GM12891 (cell line): Measurements from ENCODE around the gene C11orf91.
"Not testable (repeated sequence)": the region's sequence is repeated elsewhere in the genome, so short reads cannot be mapped to it uniquely, and the experiment has no call there.

Source experiments
- DNase-seq: peaks from one replicate; pipeline ENCODE4 v3.0.0; 2011; ENCODE audit warnings: low spot score; ENCODE audit not compliant: insufficient read length
- FAIRE-seq: peaks from 2 replicates; lab custom pipeline; 2011; peaks lifted over from hg19 to GRCh38; lab: Jason Lieb, UNC
- PAX5 ChIP-seq: IDR thresholded peaks from 2 replicates; pipeline ENCODE4 v1.6.1; 2011; ENCODE audit warnings: low read length, moderate library complexity, mild to moderate bottlenecking; ENCODE audit not compliant: insufficient read depth, severe bottlenecking
- POLR2A ChIP-seq: IDR thresholded peaks from 2 replicates; pipeline ENCODE4 v1.6.1; 2011; ENCODE audit warnings: low read depth, low read length, control low read depth
- POLR2AphosphoS5 ChIP-seq: IDR thresholded peaks from 2 replicates; pipeline ENCODE4 v1.6.1; 2011; ENCODE audit warnings: low read depth, low read length, control low read depth
- POU2F2 ChIP-seq: IDR thresholded peaks from 2 replicates; pipeline ENCODE4 v1.6.1; 2011; ENCODE audit warnings: low read depth, mild to moderate bottlenecking, control low read depth, low read length, moderate library complexity
- SPI1 ChIP-seq: IDR thresholded peaks from 2 replicates; pipeline ENCODE4 v1.6.1; 2011; ENCODE audit warnings: low read depth, low read length, control low read depth
- TAF1 ChIP-seq: IDR thresholded peaks from 2 replicates; pipeline ENCODE4 v1.6.1; 2011; ENCODE audit warnings: low read depth, low read length, control low read depth

Gene C11orf91

DNA sequence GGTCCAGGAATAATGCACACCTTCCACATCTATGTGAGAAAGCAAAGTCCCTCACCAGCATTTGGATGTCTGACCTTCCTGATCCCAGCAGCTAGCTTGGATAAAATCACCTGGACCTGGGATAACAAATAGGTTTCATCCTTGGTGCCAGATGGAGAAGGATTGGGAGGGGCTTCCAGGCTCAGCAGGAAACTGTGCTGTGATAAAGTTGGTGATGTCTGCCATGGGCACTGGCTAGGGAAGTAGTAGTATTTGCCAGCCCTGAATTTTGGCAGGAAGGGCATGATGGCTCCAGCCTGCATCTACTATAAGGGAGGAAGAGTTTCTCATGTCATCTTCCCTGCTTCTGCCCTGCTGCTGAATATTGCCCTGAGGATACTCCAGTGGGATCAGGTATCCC lies 37.5 kb downstream of the C11orf91 start:
- no peak for FAIRE-seq
- DNase-seq: no peak
- TF ChIP-seq SPI1: no peak
- TF ChIP-seq POLR2AphosphoS5: no peak
- TF ChIP-seq PAX5: no peak
- TF ChIP-seq POU2F2: no peak
- no peak for TF ChIP-seq TAF1
- TF ChIP-seq POLR2A: no peak

DNA sequence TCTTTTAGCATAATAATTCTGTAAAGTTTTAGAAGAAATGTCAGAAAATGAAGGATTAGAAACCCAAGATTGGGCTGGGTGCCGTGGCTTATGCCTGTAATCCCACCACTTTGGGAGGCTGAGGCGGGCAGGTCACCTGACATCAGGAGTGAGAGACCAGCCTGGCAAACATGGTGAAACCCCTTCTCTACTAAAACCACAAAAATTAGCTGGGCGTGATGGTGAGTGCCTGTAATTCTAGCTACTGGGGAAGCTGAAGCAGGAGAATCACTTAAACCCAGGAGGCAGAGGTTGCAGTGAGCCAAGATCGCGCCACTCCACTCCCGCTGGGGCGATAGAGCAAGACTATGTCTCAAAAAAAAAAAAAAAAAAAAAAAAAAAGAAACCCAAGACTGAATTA lies 39.1 kb downstream of the C11orf91 start:
- DNase-seq, FAIRE-seq: not testable (repeated sequence)

DNA sequence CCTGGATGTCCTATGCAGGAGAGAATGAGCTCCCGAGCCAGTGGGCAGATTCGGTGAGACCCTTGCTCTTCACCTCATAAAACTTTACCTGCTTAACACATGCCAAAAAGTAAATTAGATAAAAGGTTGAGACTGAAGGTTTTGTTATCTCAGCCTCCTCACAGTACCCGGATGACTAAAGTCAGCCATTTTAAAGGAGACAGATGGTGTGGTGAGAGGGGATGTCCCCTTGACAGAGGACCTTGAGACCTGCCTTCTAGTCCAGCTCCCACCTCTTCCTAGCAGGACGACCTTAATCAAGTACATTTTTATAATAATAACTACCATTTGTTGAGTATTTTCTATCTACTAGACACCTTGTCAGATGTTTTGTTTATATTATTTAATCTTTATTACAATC lies 39.7 kb downstream of the C11orf91 start:
- no peak for TF ChIP-seq PAX5
- TF ChIP-seq SPI1: no peak
- no peak for TF ChIP-seq TAF1
- no peak for TF ChIP-seq POLR2A
- no peak for TF ChIP-seq POU2F2
- no peak for TF ChIP-seq POLR2AphosphoS5
- FAIRE-seq: no peak
- DNase-seq: no peak

DNA sequence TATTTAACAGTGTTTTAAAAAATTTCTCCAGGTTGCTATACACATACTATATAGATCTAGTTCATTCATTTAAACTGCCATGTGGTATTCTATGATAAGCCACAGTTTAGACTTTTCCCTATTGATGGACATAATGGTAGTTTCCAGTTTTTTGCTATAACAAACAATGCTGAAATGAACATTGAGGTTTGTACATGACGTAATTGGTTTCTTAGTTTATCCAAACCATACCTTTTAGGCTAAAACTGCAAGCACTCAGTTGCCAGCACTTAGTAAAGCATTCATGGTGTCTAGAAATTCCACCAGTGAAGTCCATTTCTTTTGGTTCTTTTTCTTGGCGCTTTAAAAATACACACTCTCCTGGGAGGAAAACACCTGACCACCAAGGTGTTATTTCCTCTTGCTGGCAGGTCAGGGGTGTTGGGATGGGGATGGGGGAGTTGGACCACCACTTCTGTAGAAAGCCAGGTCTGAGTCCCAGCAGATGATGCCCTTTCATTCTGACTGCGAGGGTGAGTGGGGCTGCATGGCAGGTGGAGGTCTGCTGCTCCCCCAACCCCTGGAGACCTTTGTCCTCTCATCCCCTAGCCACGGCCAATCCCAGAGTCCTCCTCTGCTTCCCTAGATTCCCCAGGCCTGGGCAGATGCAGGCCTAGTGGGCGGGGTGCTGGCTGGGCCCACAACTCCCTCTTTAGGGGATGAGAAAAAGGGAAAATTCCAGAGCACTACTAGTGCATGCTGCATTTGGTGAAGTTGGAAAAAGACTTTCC lies 41.1 kb downstream of the C11orf91 start:
- TF ChIP-seq POLR2A (no peak), TAF1 (no peak), POLR2AphosphoS5 (no peak), PAX5 (no peak), SPI1 (no peak), POU2F2 (no peak)
- DNase-seq: no peak
- no peak for FAIRE-seq

DNA sequence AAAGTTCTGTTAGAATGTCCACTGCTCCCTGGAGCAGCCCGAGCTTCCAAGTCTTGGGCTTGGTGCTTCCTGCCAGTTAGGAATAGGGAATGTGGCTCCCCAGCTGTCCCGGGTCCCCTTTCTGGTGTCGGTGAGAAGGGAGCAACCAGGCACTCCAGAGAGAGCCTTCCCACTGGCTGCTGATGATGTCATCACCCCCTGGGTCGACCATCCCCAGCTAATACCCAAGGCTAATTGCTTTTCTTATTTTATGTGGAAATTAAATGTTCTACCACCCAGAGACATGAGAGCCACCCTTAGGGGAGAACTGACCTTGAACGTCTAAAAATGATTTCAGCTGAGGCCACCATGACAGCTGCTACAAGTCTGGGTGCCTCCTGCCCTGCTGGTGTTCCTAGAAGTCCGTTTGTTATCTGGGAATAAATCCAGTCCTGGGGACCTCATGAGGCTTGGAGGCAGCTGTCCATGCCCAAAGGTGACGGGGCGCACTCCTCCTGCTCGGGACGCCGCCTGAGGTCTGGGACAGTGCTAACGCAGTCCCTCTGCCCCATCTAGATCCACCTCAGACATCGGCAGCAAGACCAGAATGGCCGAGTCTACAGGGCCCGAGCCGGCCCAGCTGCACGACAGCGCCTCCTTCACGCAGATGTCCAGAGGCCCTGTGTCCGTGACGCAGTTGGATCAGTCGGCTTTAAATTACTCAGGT lies 42.3 kb downstream of the C11orf91 start:
- no peak for DNase-seq
- TF ChIP-seq SPI1 (no peak), POU2F2 (no peak), PAX5 (no peak), POLR2AphosphoS5 (no peak), POLR2A (no peak), TAF1 (no peak)
- FAIRE-seq: no peak

DNA sequence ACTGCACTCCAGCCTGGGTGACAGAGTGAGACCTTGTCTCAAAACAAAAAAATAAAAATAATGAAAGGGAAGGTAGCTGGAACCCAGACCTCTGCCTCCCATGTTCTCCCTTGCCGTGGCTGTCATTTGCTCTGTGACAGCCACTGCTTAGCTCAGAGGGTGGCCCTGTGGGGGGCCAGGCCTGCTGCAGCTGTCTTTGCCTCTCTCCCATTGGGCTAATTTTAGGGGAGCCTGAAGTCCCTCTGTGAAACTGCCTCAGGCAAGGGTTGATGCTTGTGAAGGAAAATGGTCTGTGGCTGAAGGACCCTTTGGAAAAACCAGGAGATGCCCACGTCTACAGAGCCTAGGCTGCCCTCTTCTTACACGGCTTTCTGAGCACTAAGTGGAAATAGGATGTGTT lies 42.9 kb downstream of the C11orf91 start:
- DNase-seq: no peak
- FAIRE-seq: no peak
- TF ChIP-seq POU2F2: no peak
- no peak for TF ChIP-seq SPI1
- TF ChIP-seq POLR2A: no peak
- no peak for TF ChIP-seq TAF1
- TF ChIP-seq POLR2AphosphoS5: no peak
- no peak for TF ChIP-seq PAX5

DNA sequence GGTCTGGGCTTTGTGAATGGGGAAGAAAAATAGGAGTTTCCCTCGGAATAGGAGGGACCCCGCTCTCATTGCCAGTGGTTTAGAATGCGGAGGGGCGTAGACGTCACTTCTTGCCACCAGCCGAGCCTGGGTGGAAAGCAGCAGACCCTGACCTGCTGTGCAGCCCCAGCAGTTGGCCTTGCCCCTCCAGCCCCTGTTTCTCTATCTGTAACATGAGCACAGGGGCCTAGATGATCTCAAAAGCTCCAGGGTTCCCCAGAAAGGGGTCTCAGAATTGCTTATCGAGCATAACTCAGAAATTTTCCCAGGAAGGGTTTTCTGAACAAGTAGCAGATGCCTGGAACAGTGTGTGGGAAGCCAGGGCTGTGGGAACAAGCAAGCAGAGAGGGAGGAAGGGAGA lies 43.9 kb downstream of the C11orf91 start:
- FAIRE-seq: no peak
- no peak for DNase-seq
- no peak for TF ChIP-seq POU2F2
- TF ChIP-seq SPI1: no peak
- no peak for TF ChIP-seq PAX5
- TF ChIP-seq POLR2A: no peak
- TF ChIP-seq TAF1: no peak
- TF ChIP-seq POLR2AphosphoS5: no peak

DNA sequence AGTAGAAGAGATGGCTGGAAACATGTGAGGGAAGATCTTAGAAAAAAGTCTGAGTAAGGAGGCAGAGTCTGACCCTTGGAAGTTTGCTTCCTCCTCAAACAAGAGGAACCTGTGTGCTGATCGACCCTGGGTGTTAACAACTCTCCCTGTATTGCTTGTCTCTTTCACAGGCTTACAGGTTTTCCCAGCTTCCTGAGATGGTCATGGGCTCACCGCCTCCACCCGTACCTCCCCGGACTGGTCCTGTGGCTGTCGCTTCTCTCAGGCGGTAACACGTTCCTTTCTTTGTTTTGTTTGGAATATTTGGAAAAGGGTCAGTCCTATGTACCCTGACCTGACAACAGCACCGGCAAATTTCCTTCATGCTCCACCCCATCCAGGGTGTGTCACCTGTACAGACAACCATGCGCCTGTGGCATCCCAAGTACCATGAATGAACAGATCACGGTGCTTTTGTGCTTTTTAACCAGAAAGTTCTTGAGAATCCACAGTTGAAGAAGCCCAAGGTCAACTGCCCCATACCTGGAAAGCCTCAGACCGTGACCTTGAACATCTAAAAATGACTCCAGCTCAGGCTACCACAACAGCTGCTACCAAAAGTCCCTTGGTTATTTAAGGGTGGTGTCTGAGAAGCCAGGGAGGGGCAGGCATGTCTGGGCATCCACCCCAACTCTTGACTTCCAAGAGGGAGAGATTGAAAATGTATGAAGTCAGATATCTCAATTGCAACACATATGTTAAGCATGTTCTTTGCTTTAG lies 44.6 kb downstream of the C11orf91 start:
- no peak for DNase-seq
- TF ChIP-seq PAX5 (peak; percentile 90), POLR2A (no peak), POU2F2 (peak; percentile 38; the same call in 1 of the 2 replicates)
- FAIRE-seq: peak; percentile 73

DNA sequence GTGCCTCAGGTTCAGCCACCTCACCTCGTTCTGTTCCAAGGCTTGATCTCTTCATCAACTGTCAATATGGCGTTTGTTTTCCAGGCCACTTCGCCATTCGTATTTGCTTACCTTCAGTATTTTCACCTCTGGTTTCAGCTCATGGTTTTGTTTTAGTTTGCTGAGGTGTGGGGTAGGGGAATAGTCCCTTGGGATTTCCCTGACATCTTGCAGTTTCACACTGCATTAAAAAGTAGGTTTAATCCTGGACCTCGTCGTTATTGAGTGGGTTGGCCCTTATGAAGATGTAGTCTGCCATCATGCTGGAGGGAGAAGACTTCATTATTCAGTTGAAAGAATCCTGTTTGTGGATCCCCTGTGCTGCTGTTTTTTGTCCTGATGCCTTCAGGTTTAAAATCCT lies 46.0 kb downstream of the C11orf91 start:
- DNase-seq: no peak
- TF ChIP-seq POLR2A (no peak), POLR2AphosphoS5 (no peak), POU2F2 (no peak), PAX5 (no peak), TAF1 (no peak), SPI1 (no peak)
- no peak for FAIRE-seq
